PC-3 (cell line): ENCODE measurements around the gene GLTPD2.

Experiments
- CTCF ChIP-seq: fragments of 300-600 bp; sonication (generic); conservative IDR thresholded peaks from 2 replicates; pipeline ENCODE4 v1.5.1; 2017; ENCODE audit warnings: antibody characterized with exemption, low read depth, mild to moderate bottlenecking, low read length
- EZH2 ChIP-seq: fragments of 300-600 bp; sonication (generic); IDR thresholded peaks from one replicate; pipeline ENCODE4 v1.6.1; 2017; ENCODE audit warnings: antibody characterized with exemption, mild to moderate bottlenecking, low read length; ENCODE audit not compliant: unreplicated experiment
- EZH2phosphoT487 ChIP-seq: fragments of 300-600 bp; sonication (generic); IDR thresholded peaks from 2 replicates; pipeline ENCODE4 v1.6.1; 2018; ENCODE audit warnings: mild to moderate bottlenecking, antibody characterized with exemption, low read length, borderline replicate concordance

DNA sequence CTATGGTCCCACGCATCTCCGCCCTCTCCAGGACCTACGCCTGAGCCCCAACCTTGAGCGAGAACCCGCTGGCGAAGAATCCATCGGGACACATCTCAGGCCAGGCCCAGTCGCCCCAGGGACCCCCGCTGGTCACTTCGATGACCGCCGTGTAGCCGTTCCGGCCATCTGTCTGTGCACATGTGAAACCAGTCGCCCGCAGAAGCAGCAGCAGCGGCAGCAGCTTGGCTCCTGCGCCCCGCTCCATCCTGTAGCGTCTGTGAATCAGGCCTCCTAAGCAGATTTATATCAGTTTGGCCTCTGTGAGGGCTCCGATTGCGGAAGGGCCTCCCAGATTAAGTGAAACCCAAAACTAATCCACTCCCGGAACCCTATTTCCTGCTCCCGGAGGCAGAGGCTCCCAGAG, 2.7 kb upstream of the GLTPD2 start, which contains the start of gene VMO1:
- TF ChIP-seq CTCF (no peak), EZH2 (no peak), EZH2phosphoT487 (no peak)
